Measurements from ENCODE around the gene NLN. TPM values are rescaled to one million over a fixed set of nuclear protein-coding genes. Genes with fewer than 3 reads are reported as not detected.
A peak's percentile ranks its signal among the peaks of the same experiment; 100 is the strongest.

The NLN gene
- total and polyA plus RNA-seq, 2 of the 4 experiments (the other 2 are of a cell fraction), result 19.1 to 37.1 TPM

GRCh38 chr5:65718576-65719310 lies 3.3 kb upstream of the NLN start:
- Histone ChIP-seq H2AK5ac (ENCODE audit: low read depth, low read length) (no peak overlapping the region), H2BK20ac (ENCODE audit: low read depth, low read length) (no peak overlapping the region), H3K27ac (ENCODE audit: insufficient read depth, low read length) (no peak overlapping the region), H3K14ac (replicated peaks; ENCODE audit: low read depth, low read length) (no peak overlapping the region), H3K9ac (ENCODE audit: low read depth, low read length) (no peak overlapping the region), H2AFZ (replicated peaks; ENCODE audit: low read length, poor library complexity) (no peak overlapping the region), H4K20me1 (ENCODE audit: insufficient read depth, low read length) (0 out of 2 replicates have a peak, but pooled peaks cover 5% of the 10 kb centered on the region), H3K36me3 (ENCODE audit: control insufficient read depth, insufficient read depth, low read length) (peaks cover 5% of the 10 kb centered on the region), H3K9me1 (ENCODE audit: insufficient read depth, low read length) (no peaks in the 10 kb centered on the region), H4K8ac (ENCODE audit: low read depth in 2 of 2, low read length in 2 of 2) (no peak overlapping the region), H3K27me3 (ENCODE audit: control insufficient read depth, insufficient read depth, low read length) (no peaks in the 10 kb centered on the region), H4K5ac (ENCODE audit: low read depth, low read length) (no peak overlapping the region), H3K9me3 (ENCODE audit: control insufficient read depth, insufficient read depth, low read length) (no peaks in the 10 kb centered on the region), H3K79me1 (ENCODE audit: low read depth in 1 of 2, low read length in 2 of 2) (peaks cover 20 to 57% of the 10 kb centered on the region in 2 experiments), H2AK9ac (replicated peaks; ENCODE audit: low read depth, low read length, poor library complexity) (no peak overlapping the region), H3K4me1 (ENCODE audit: control insufficient read depth, insufficient read depth, low read length) (peaks cover 4% of the 10 kb centered on the region), H3K23ac (ENCODE audit: low read depth, low read length) (peak overlapping the region; percentile 59; the same call in 1 of the 2 replicates), H2BK5ac (ENCODE audit: low read depth, low read length, poor library complexity, severe bottlenecking) (no peak overlapping the region), H3K4me2 (ENCODE audit: low read depth, low read length) (no peak overlapping the region), H2BK15ac (ENCODE audit: low read depth, low read length) (no peak overlapping the region), H3K4me3 (ENCODE audit: insufficient read depth, low read depth, low read length) (no peak overlapping the region), H3K18ac (ENCODE audit: low read depth, low read length) (no peak overlapping the region), H3K56ac (ENCODE audit: extremely low read depth, insufficient read depth, low read length) (no peak overlapping the region), H4K91ac (ENCODE audit: insufficient read depth, low read depth, low read length) (no peak overlapping the region), H2BK120ac (ENCODE audit: low read depth, low read length) (no peak overlapping the region), H3K4ac (ENCODE audit: low read depth, low read length) (no peak overlapping the region)
- DNase-seq (no peak), ATAC-seq (ENCODE audit: low read depth) (no peak)
- TF ChIP-seq BHLHE40 (IDR thresholded peaks at IDR 0.05; ENCODE audit: low read depth, low read length) (no peak), POLR2A (IDR thresholded peaks at IDR 0.05; ENCODE audit: low read depth, low read length) (no peak), FOS (IDR thresholded peaks at IDR 0.05; ENCODE audit: low read depth, low read length) (no peak), MXI1 (IDR thresholded peaks at IDR 0.05; ENCODE audit: borderline replicate concordance, low read depth, low read length) (no peak), RCOR1 (IDR thresholded peaks at IDR 0.05; ENCODE audit: insufficient replicate concordance, low read length) (no peak), RFX5 (IDR thresholded peaks at IDR 0.05; ENCODE audit: low read depth, low read length) (no peak), CEBPB (IDR thresholded peaks at IDR 0.05; ENCODE audit: low read depth, low read length) (no peak), RAD21 (IDR thresholded peaks at IDR 0.05; ENCODE audit: low read length) (no peak), CHD1 (IDR thresholded peaks at IDR 0.05; ENCODE audit: low read depth, low read length) (no peak), ELK1 (IDR thresholded peaks at IDR 0.05; ENCODE audit: borderline replicate concordance, low read depth, low read length) (no peak), MAFK (IDR thresholded peaks at IDR 0.05; ENCODE audit: low read depth, low read length) (no peak), NFE2L2 (IDR thresholded peaks at IDR 0.05; ENCODE audit: low read depth, low read length) (no peak)
- ChIA-PET POLR2A (ENCODE audit: unreplicated experiment) (no interaction called here), CTCF (no interaction called here)
- in situ Hi-C loops (cut with MboI; ENCODE audit: low sequenced_read_pairs), result no loop called here
- TSS peak; percentile 8 for BruUV-seq (replicated peaks)
- intact Hi-C loops (cut with micrococcal nuclease), result no loop called here
- dilution Hi-C loops (cut with HindIII; ENCODE audit: low sequenced_read_pairs, unreplicated experiment), result no loop called here
